Middle frontal gyrus (tissue), 1 donor: ENCODE results near the gene USP3.
A peak's percentile ranks its signal among the peaks of the same experiment; 100 is the strongest.

Source experiments
- DNase-seq: peaks from one replicate; pipeline ENCODE4 v3.0.0-alpha.2; 2015; ENCODE audit warnings: low spot score; ENCODE audit errors: extremely low spot score

The USP3 gene

DNA sequence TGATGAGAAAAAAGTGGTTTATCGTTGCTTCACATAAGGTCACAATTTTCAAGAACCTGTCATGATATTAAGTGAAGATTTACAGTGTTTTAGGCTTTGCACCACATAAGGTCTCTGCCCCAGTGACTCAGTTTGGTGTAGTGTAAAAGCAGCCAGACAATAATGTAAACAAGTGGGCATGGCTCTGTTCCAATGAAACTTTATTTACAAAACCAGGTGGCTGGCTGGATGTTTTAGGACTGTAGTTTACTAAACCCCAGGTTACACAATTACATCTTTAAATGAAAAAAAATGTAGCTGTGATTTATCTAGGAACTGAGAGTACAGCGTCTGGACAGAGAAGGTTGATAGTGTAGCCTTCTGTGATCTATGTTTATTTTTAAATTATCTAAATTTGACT lies 83.1 kb downstream of the USP3 start:
- no peak for DNase-seq

DNA sequence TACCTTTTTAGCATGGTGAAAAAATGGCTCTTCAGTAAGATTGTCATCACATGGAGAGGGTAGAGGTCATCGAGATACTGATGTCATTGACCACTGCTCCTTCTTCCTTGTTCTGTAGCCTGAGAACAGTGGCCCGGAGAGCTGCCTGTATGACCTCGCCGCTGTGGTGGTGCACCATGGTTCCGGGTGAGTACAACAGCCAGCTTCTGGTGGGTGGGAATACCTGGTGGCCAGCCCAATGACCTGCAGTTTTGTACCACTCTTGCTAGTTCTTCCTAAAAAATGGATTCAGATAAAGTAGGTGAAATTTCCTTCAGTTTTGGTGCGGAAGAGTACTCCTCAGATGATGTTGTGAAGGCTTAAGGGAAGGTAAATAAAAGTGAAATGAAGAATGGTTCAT lies 84.4 kb downstream of the USP3 start:
- DNase-seq: no peak

DNA sequence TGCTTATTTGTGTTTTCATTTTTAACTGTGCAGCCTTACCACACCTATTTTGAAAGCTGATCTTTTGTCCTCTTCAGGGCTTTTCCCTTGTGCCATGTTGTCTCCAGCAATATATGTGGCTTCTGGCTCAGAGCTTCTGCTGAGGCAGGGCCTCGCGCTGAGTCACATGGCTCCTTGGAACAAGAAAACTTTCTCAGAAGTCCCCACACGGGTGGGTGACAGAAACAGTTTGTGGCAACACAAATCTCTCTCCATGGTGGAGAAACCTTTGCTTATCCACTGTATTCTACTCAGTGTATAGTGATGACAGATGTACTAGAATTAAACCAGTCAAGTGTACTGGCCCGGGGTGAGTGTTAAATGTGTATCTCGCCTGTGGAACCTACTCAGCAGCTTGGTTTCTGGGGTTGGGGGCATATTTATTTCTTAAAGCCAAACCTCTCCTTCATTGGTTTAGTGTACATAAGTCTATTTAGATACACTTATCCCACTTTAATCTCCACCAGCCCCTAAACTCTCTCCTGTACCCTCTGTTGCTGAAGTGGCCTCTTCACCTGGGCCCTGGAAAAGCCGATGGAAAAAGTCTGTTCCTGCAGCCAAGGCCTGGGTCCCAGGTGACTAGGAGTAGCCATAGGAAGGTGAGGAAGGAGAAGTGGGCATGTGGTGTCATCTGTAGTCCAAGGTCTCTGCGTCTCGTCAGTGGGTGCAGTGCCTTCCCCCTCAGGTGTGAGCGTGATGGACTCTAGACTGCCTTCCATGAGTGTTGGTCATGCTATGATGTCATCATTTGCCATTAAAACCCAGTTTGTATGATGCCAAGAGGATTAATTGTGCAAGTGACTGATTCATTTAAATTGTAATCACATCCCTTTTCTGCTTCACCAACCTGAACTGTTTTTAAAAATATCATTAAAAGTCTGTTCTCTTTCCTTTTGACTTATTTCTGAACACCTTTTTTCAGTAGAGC lies 89.6 kb downstream of the USP3 start:
- DNase-seq: no peak

DNA sequence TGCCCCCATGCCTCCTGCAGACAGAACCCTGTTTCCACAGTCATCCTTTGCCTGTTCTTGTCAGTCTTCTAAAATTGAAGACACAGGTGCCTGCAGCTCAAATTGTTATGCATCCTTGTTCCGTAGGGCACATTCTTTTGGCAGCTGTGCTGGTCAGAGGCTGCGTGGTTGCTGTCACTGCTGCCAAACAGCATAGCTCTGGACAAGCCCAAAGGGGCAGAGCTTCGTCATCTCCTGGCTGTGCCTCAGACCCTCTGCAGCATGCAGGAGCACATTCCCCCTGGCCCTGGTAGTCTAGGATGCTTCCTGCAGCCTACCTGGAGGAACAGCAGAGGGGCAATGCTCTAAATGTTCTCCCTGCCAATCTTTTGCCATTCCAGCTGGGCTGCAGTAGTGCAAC lies 90.7 kb downstream of the USP3 start:
- no peak for DNase-seq

DNA sequence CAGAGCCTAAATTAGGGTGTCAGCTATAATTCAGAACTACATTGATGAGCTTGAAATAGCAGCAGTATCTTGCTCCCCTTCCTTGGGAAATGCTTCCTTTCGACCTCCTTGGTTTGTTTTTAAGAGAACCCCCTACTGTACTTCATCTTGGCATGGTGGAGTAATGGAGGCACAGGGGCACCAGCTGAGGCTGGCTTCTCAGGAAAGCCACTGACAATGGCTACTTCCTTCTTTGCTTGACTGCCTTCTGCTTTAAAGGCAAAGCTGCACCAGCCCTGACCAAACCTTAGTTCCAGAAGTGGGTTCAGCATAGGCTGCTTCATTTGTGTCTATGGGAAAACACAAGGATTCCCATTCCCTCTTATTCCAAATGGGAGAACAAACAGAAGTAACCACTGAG lies 91.3 kb downstream of the USP3 start:
- DNase-seq: no peak

DNA sequence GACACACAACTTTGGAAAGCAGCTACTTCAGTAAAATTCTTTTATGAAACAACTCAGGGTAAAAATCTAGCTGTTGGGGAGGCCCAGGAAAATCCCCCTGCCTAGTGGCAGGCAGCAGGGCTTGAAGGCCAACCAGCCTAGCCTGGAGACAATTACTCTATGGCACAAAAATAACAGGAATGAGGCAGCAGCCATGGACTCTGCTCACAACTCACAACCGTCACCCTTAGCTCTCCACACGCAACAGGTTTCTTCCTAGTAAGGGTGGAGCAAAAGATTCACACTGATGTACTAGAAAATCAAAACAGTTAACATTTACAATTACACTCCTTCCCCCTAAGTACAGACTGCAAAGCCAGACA lies 92.3 kb downstream of the USP3 start:
- no peak for DNase-seq

DNA sequence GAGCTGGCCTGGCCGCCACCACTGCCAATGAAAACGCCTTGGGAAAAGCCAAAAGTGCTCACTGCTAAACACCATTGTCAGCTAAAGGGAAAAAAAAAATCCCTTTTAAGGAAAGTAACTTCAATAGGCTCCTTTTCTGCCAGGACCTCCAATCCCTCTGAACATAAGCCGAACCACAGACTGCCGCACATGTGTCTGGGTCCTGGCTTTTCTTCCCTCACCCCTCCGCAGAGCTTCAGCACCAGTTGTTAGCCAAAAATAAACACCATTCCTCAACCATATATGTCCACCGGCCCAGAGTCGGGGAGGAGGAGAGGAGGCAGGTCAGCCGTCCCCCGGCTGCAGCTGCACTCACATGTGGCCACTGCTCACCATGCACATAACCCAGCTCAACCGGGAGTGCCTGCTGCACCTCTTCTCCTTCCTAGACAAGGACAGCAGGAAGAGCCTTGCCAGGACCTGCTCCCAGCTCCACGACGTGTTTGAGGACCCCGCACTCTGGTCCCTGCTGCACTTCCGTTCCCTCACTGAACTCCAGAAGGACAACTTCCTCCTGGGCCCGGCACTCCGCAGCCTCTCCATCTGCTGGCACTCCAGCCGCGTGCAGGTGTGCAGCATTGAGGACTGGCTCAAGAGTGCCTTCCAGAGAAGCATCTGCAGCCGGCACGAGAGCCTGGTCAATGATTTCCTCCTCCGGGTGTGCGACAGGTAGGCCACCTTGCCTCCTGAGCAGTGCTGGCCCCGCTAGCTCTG lies 92.8 kb downstream of the USP3 start, which contains the start of gene FBXL22:
Gene FBXL22, plus strand, starts transcription at position 350 of the 753 bp plus-strand sequence. Its CDS starts 6 bp downstream, at position 356.
- DNase-seq: no peak

DNA sequence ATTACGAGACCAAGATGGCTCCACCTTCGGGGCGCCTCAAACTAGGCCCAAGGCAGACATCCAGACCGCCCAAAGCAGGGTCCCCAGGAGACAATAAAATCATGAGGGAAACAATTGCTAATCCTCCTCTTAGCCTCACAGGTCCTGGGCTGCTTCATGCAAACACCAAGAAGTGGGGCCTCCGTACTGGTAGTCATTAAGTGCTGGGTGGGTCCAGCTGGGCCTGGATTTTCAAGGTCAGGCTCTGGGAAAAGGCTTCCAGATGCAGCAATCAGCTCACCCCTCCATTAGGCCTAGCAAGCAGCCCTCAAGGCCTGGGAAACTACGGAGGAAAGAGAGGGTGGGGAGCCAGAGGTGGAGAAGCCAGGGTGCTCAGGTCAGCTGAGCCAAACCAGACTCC lies 93.4 kb downstream of the USP3 start:
- no peak for DNase-seq

DNA sequence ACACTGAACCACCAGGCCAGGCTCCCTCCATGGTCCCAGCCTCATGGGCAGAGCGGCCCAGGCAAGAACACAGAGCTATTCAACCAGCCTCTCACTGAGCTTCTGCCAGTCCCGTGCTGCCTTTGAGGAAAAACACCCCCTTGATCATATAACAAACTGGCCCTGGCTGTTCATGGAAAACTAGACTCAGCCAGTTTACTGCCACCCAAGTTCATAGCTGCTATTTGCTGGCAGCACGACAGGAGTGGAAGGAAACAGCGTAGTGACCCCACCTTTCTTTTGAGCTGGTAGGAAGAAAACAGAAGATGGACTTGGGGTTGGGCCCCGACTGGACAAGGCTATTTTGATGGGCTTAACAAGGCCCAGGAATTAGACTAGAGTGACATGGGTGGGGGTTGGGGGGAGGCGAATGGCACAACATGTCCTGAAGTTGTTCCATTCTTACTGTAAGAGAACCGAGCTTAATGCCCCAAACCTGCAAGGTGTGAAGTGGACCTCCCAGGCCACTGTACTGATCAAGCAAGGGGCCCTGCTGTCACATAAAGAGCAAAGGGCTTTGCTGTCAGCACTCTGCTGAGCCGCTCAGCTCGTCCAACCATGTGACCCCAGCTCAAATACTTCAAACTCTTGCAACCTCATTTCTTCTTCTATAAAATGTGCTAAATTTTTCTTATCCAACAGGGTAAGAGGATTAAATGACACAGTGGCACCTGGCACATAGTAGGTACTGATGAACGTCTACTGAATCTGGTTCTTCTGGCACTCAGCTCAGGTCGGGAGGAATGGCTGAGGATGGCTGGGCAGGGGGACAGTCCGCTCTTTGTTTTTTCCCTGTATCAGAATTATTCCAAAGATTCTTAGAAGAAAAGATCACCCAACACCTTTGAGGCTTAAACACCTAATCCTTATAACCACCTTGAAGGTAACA lies 94.3 kb downstream of the USP3 start:
- no peak for DNase-seq

DNA sequence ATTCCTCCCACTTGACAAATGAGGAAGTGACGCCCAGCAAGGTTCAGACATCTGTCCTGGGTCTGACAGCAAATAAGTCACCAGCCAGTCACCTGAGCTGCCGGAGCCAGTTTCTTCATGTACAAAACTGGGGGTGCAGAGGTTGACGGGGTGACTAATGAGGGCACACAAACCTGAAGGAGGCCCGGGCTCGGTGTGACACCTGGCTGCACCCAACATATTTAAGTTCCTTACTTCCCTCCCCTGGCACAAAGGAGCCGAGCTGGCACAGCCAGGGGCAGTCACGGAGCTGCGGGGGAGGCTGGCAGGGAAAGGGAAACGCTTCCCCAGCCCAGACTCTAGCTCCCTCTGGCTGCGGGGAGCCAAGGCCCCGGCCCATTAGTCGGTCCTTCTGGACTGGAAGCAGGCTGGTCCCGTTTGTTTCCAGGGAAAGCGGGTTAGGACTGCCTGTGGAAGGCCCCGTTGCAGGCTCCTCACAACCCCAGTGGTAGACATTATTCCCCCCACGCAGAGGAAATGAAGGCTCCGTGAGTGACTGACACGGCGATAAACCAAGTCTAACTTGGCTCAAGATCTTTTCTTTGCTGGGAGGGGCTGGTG lies 95.1 kb downstream of the USP3 start:
- DNase-seq: peak; percentile 55

DNA sequence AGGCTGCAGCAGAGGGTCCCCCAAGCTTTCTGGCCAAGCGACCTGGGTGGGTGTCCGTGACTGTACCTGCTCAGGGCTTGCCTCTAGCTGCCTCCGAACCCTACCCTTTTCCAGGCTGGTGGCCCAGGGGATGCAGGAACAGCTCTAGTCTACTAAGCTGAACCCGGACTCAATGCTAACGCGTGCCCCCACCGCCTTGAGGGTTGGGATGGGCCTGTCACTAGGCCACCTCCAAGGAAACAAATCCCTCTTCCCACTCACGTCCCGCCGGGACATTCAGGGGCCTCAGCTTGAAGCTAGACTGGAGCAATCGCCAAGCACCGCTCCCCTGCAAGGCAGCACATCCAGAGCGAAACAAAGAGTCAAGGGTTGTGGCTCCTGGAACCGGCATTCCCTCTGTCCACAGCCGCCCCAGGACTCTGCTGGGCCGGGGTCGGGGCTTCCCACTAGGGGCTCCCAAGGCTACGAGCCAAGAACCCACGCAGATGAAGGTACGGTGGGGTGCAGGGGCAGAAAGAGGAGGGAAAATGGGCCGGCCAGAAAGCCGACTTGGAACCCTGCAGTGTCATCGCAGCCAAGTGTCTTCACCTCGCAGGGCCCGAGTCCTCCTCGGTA lies 95.7 kb downstream of the USP3 start:
- no peak for DNase-seq

DNA sequence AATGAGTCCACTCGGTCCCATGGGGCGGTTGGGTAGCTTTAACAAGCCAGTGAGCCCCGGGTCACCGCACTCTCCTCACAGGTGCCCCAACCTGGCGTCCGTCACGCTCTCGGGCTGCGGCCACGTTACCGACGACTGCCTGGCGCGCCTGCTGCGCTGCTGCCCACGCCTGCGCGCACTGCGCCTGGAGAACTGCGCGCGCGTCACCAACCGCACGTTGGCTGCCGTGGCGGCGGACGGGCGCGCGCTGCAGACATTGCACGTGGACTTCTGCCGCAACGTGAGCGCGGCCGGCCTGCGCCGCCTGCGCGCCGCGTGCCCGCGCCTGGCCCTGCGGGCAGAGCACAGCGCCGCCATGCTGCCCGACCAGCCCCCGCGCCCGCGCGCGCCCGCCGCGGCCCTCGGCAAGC lies 96.2 kb downstream of the USP3 start:
- DNase-seq: peak; percentile 80

DNA sequence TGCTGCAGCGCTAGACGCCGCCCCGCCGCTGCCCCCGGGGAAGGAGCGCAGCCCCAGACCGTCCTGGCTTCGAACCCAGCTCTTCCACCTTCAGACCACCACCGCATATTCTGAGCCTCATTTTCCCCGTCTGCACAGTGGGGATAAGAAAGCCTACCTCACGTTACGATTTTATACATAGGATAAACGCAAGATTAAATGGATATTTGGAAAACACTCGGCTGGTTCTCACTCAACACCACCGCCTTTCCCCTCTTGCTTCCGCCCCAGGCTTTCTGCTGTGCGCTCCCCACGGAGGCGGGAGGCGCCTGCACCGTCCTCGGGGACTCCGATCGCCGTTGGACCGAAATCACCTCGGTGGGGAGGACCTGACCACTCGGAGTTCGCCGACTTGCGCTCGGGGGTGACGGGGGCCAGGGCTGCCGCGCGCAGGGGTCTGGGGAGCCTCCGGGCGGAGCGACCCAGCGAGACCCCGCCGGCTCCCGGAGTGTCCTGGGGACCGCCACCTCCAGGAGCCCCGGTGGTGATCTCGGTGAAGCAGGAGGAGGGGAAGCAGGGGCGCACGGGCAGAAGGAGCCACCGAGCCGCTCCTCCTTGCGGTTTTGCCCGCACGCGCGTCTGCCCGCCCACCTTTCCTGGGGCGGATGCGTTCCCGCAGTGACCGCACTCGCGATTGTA lies 96.8 kb downstream of the USP3 start:
- DNase-seq: no peak

DNA sequence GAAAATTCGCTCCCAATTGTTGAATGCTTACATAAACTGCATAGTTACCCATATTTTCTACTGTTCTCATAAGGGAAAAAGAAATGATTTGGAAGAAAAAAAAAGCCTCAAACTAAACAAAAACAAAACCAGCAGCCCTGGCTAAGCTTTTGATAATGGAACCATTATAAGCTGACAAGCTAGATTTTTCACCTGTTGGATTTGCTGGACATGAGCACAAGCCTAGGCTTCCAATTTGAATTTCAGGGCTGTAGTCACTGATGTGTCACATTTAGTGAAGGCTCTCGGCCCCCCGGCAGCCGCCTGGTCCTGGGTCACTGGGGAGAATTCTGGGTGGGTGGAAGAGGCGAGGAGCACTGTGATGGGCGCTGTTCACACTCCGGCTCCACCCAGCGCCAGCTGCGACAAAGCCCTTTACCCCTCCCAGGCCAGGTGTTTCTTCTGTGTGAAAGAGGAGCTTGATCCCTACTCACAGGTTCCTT lies 97.4 kb downstream of the USP3 start:
- no peak for DNase-seq

DNA sequence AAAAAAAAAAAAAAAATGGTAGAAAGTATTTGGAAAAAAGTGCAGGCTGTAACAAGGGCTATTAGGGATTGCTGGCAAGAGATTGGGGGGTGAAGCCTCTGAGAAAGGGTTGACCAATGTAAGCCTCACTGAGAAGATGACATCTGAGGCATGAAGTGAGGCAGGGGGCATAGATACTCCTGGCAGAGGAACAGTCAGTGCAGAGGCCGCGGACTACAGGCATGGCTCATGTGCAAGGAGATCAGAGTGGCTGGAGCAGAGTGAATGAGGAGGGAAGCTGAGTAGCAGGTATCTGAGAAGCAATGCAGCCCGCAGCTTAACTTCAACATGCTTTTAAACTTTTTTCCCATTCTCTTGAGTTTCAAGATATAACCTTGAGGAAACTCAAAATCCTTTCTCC lies 98.2 kb downstream of the USP3 start:
- DNase-seq: no peak

DNA sequence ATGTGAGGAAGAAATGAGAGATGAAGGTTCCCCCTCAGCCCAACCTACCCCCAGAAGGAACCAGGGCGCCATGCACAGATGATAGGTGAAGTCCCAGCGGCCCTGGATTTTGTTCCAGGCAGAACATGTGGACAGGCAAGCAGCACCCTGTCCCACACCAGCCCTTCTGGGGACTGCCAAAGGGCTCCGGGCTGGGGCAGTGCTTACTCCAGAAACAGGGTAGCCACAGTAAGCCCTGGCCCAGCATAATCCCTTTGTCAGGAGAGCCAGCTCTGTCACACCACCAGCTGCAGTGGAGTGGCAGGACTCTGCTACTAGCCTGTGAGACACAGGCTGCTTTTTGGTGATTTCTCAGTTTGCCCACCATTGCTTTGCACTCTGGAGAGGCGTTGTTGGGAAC lies 99.1 kb downstream of the USP3 start:
- no peak for DNase-seq

DNA sequence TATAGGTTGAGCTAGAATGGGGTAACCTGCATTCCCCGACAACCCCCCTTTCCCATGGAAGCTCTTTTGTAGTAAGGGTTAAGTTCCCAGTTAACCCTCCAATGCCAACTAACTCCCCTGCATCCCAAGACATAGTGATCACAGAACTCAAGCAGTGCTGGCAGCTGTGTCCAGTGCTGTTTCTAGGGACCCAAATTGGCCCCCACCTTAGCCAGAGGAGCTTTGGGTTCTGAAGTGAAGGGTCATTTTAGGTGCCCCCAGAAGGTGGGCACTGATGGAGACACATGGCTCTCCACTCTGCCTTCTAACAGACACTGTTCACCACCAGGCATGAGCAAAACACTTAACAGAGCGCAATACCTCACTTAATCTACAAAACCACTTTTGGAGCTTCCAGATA lies 99.9 kb downstream of the USP3 start:
- no peak for DNase-seq

DNA sequence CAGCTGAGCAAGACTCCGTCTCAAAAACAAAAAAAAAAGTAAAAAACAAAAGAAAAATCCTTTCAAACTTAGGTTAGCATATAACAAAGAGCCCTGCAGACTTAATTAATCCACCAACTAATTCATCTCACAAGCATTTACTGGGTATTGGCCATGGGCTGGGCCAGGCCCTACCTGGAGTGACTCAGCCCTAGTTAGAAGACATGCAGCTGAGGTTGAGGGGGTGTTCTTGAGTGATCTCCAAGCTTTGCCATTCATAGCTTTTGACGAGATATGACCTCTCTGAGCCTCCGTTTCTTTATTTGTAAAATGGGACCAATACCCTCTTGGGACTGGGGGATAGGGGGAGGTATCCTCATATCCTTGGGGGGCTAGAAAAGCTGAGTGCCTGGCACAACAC lies 100.6 kb downstream of the USP3 start:
- DNase-seq: no peak

DNA sequence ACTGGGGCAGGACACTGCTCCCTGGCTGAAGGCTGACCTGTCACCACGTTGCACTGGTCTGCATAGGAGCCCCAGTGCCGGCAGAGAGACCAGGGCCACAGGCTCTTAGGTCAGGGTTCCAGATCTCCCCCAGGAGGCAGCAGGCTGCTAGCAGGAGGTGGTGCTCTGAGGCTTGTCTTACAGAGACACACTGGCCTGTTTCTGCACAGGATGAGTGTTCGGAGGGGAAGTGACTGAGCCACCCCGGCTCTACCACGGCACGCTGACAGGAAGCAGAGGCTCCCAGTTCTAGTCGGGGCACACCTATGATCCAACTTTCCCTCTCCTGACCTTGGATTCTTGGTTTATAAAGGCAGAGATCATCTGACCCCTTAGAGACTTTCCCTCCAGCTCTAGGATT lies 101.4 kb downstream of the USP3 start:
- DNase-seq: no peak

DNA sequence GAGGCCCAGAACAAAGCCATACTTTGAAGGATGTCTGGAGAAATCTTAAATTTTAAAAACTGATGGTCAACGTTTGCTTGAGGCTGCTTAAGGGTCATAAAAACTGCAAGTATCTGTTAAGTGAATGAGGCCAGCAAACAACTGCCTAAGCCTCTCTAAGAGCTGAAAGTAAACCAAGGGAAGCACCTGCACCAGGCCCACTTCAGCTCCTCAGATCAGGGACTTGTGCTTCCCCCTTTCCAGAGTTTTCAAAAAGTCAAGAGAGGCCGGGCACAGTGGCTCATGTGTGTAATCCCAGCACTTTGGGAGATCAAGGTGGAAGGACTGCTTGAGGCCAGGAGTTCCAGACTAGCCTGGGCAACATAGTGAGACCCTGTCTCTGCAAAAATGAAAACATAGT lies 101.9 kb downstream of the USP3 start:
- DNase-seq: no peak
